ENCODE results near the gene GALNT2. TPM values are rescaled to one million over a fixed set of nuclear protein-coding genes. Genes with fewer than 3 reads are reported as not detected.

Gene GALNT2
- total and polyA plus RNA-seq, 3 donors from 2014 or later = 63.0 to 135 (median 114) TPM

- Histone ChIP-seq H3K27me3 (no peaks in the 10 kb centered on the region), H3K4me3 (no peak overlapping the region), H3K4me1 (peaks cover 26% of the 10 kb centered on the region), H3K36me3 (ENCODE audit: low read depth, missing control alignments) (no peaks in the 10 kb centered on the region), H3K27ac (no peak overlapping the region), H3K9me3 (no peaks in the 10 kb centered on the region)
- intact Hi-C loops (cut with DNase I; ENCODE audit: low total_unique reads) = no loop called here
- 76 to 84% methylated on average over 4 of the region's 4 CpGs for WGBS, 2 donors
- TF ChIP-seq POLR2A (IDR thresholded peaks at IDR 0.05) (no peak), CTCF (IDR thresholded peaks at IDR 0.05) (no peak)
- DNase-seq = no peak
Observed at GRCh38 chr1:230082211-230082610, 15.2 kb downstream of the GALNT2 start.

- Histone ChIP-seq H3K4me3 (no peak overlapping the region), H3K9me3 (no peaks in the 10 kb centered on the region), H3K27ac (no peak overlapping the region), H3K27me3 (no peaks in the 10 kb centered on the region), H3K4me1 (peaks cover 31% of the 10 kb centered on the region), H3K36me3 (ENCODE audit: low read depth, missing control alignments) (no peaks in the 10 kb centered on the region)
- no peak for DNase-seq
- WGBS, 2 donors = 93 to 94% methylated on average over 9 of the region's 9 CpGs
- intact Hi-C loops (cut with DNase I; ENCODE audit: low total_unique reads) = no loop called here
- no peak for TF ChIP-seq CTCF (IDR thresholded peaks at IDR 0.05)
- TF ChIP-seq POLR2A (IDR thresholded peaks at IDR 0.05) = no peak
Observed at GRCh38 chr1:230083053-230083452, 16.0 kb downstream of the GALNT2 start.

- no peak overlapping the region for H3K4me3 ChIP-seq
- intact Hi-C loops (cut with DNase I; ENCODE audit: low total_unique reads) = no loop called here
- H3K27ac ChIP-seq = no peak overlapping the region
- TF ChIP-seq CTCF (IDR thresholded peaks at IDR 0.05) (no peak), POLR2A (IDR thresholded peaks at IDR 0.05) (no peak)
- no peaks in the 10 kb centered on the region for H3K36me3 ChIP-seq (ENCODE audit: low read depth, missing control alignments)
- DNase-seq = no peak
- H3K4me1 ChIP-seq = peaks cover 31% of the 10 kb centered on the region
- no peaks in the 10 kb centered on the region for H3K27me3 ChIP-seq
- no peaks in the 10 kb centered on the region for H3K9me3 ChIP-seq
- WGBS, 2 donors = 93 to 94% methylated on average over 8 to 10 of the region's 10 CpGs
Observed at GRCh38 chr1:230083746-230084407, 16.8 kb downstream of the GALNT2 start.

- Histone ChIP-seq H3K4me3 (no peak overlapping the region), H3K9me3 (no peaks in the 10 kb centered on the region), H3K36me3 (ENCODE audit: low read depth, missing control alignments) (no peaks in the 10 kb centered on the region), H3K27me3 (no peaks in the 10 kb centered on the region), H3K27ac (no peak overlapping the region), H3K4me1 (peaks cover 34% of the 10 kb centered on the region)
- 66 to 70% methylated on average over 9 of the region's 9 CpGs for WGBS, 2 donors
- TF ChIP-seq CTCF (IDR thresholded peaks at IDR 0.05) (no peak), POLR2A (IDR thresholded peaks at IDR 0.05) (no peak)
- DNase-seq = peak; percentile 37
- intact Hi-C loops (cut with DNase I; ENCODE audit: low total_unique reads) = no loop called here
Observed at GRCh38 chr1:230084408-230085177, 17.6 kb downstream of the GALNT2 start.
